ENCODE results near the gene IL3RA.
"Not testable (repeated sequence)": the region's sequence is repeated elsewhere in the genome, so short reads cannot be mapped to it uniquely, and the experiment has no call there.

IL3RA gene

DNA sequence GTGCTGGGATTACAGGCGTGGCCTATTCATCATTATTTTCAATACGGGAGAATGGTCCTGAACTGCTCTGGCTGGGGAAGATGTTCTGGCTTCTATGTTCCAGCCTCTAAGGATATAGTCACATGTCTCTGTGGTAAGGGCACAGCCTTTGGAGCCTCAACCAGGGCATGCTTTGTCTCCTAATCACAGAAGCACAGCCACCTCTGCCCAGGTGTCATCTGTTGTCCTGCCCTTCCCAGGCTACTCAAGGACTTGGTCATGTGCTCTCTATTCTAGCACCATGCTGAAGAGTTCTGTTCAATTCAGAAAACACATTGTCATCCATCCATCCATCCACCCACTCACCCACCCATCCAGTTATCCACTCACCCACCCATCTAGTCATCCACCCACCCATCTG lies 86.6 kb downstream of the IL3RA start:
- no peak for DNase-seq (ENCODE audit: low read depth in 2 of 2)

DNA sequence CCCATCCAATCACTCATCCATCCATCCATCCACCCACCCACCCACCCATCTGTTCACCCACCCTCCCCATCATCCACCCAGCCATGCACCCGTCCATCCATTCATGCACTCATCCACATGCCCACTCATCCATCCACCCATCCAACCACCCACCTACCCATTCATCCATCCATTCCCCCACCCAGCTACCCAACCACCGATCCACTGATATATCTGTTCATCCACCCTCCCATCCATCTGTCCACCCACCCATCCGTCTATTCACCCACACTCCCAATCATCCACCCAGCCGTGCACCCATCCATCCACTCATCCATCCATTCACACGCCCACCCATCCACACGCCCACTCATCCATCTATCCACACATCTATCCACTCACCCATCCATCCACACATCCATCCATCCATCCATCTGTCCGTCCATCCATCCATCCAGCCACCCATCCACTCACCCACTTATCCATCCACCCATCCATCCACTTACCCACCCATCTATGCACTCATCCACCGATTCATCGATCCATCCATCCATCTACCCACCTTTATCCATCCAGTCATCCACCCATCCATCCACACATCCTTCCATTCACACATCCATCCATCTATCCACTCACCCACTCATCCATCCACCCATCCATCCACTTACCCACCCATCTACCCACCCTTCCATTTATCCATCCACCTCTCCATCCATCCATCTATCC lies 87.7 kb downstream of the IL3RA start:
- no peak for DNase-seq (ENCODE audit: low read depth in 2 of 2)

DNA sequence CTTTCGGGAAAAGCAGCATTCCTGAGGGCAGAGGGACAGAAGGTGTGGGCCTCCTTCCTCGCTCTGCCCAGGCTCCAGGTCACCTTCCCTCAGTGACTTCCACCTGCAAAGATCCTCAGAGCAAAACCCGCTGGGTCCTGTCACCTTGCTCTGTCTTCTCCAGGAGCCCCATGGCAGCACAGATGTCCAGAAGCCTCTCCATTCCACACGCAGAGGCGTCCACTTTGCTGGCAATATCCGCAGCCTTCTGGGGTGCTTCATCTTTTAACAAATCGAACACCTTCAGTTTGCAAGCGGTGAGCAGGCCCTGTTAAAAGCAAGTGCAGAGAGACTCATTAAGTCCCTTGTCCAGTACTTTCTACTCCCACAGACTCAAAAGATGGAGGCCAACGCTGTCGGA lies 88.8 kb downstream of the IL3RA start:
- no peak for DNase-seq (ENCODE audit: low read depth in 2 of 2)

DNA sequence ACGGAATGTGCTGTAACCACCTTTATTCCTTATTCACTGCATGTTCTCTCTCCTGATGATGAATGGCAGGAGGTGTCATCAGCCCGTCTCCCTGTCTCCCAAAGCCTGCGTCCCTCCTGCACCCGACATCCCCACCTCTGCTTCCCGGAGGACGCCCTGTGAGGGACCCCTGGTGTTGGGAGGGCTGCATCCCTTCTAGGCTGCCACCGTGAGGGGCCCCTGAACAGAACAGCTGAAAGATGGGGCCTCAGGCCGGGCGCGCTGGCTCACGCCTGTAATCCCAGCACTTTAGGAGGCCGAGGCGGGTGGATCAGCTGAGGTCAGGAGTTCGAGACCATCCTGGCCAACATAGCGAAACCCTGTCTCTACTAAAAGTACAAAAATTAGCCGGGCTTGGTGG lies 89.7 kb downstream of the IL3RA start:
- DNase-seq (ENCODE audit: low read depth in 2 of 2): not testable (repeated sequence)

DNA sequence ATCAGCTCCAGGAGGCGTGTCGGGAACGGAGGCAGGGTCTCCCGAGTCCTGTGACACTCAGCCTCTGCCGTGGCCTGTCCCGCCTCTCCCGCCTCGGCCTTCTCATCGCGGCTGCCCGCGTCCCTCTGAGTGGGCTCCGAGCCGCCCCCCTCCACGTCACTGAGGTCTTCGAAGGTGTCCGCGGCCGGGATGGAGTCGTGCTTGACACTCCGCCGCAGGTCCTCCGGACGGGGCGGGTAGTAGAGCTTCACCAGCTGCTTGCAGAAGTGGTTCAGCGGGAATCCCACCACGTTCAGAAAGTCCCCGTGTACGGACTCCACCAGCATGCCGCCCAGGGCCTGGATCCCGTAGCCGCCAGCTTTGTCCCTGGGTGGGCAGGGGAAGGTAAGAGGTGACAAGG lies 91.2 kb downstream of the IL3RA start:
- DNase-seq (ENCODE audit: low read depth in 2 of 2): no peak

DNA sequence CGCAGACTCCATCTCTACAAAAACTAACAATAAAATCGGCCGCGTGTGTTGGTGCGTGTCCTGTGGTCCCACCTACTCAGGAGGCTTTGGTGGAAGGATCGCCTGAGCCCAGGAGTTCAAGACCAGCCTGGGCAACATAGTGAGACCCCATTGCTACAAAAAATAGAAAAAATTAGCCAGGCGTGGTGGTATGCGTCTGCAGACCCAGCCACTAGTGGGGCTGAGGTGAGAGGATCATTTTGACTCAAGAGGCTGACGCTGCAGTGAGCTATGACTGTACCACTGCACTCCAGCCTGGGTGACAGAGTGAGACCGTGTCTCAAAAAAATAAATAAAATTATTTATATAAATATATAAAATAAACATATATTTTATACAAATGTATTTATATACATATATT lies 93.9 kb downstream of the IL3RA start:
- DNase-seq (ENCODE audit: low read depth in 2 of 2): no peak

Data from stimulated activated CD4-positive, alpha-beta T cell treated with anti-CD3 and anti-CD28 coated beads, Interleukin-12 subunit alpha, Interleukin-12 subunit beta, amount 100 ng/mL, for 24 hours (primary cell).